Upper lobe of left lung (tissue), 6 donors: ENCODE results near the gene MOCS2. TPM values are rescaled to one million over a fixed set of nuclear protein-coding genes. Genes with fewer than 3 reads are reported as not detected.

Source experiments
- ATAC-seq, 2 donors: fragments of 200-7000 bp; cut with Tn5 transposase; one replicate each; pipeline ENCODE4 v1.9.1; 2022; ENCODE audit warnings: mild to moderate bottlenecking in 2 of 2, moderate library complexity in 2 of 2; ENCODE audit not compliant: low FRiP score in 2 of 2
- DNase-seq, 2 donors: peaks; one replicate each; pipeline ENCODE4 v3.0.0-alpha.2; 2019 to 2020
- H3K27ac ChIP-seq, 4 donors: fragments of 200-600 bp; sonication (generic); one replicate each; pipeline ENCODE4 v1.5.1; 2016 to 2019
- H3K27me3 ChIP-seq, 4 donors: fragments of 200-600 bp; sonication (generic); one replicate each; pipeline ENCODE4 v1.5.1; 2017 to 2019
- H3K36me3 ChIP-seq, 4 donors: fragments of 200-600 bp; sonication (generic); one replicate each; pipeline ENCODE4 v1.5.1; 2016 to 2019
- H3K4me1 ChIP-seq, 4 donors: fragments of 200-600 bp; sonication (generic); one replicate each; pipeline ENCODE4 v1.5.1; 2018 to 2019
- H3K4me3 ChIP-seq, 4 donors: fragments of 200-600 bp; sonication (generic); one replicate each; pipeline ENCODE4 v1.5.1; 2017 to 2019; ENCODE audit warnings: mild to moderate bottlenecking in 2 of 4, moderate library complexity in 1 of 4
- H3K9me3 ChIP-seq, 4 donors: fragments of 200-600 bp; sonication (generic); one replicate each; pipeline ENCODE4 v1.5.1; 2018 to 2019
- EP300 ChIP-seq, 4 donors: sonication (generic); formaldehyde crosslinking; IDR thresholded peaks; one replicate each; pipeline ENCODE4 v1.5.1; 2017; ENCODE audit warnings: antibody characterized with exemption in 4 of 4, control low read depth in 2 of 4
- POLR2A ChIP-seq, 4 donors: fragments of 450-650 bp; IDR thresholded peaks; one replicate each; pipeline ENCODE4 v1.5.1; 2016 to 2017; ENCODE audit warnings: antibody characterized with exemption in 4 of 4, mild to moderate bottlenecking in 2 of 4
- POLR2AphosphoS5 ChIP-seq, 2 donors: sonication (generic); formaldehyde crosslinking; IDR thresholded peaks; one replicate each; pipeline ENCODE4 v1.5.1; 2017; ENCODE audit warnings: antibody characterized with exemption in 2 of 2
- WGBS, 2 donors: methylation state at CpG; one replicate each; pipeline ENCODE4 v1.1.5; 2017 to 2018; 5-methylcytosine and 5-hydroxymethylcytosine counted together
- total RNA-seq, 6 donors: library from RNA; depleted of rRNA in 4 of 6; stranded (reverse); fragments of >200 nt in 4 of 6; gene quantifications; one replicate each; pipeline versions ENCODE4 v1.1.0 to v1.2.1, GENCODE V29; 2016 to 2021
- TF ChIP-seq, protein P1 (sequence below), 6 experiments: fragments of 450-650 bp in 4 of 6; fragments of 200-600 bp in 2 of 6; sonication (generic) in 2 of 6; IDR thresholded peaks; one replicate each; pipeline ENCODE4 v1.5.1; 2016 to 2019; ENCODE audit warnings: antibody characterized with exemption in 6 of 6
- donor health status: DM: no; HTN: no; CAD: no; lungs with moderate emphysema.
- donor health status: DM: no; HTN: yes; CAD: no; lungs with severe emphysema.

Gene MOCS2
- total RNA-seq, 6 donors from 2014 or later, result 21.5 to 65.7 (median 27.0) TPM

DNA sequence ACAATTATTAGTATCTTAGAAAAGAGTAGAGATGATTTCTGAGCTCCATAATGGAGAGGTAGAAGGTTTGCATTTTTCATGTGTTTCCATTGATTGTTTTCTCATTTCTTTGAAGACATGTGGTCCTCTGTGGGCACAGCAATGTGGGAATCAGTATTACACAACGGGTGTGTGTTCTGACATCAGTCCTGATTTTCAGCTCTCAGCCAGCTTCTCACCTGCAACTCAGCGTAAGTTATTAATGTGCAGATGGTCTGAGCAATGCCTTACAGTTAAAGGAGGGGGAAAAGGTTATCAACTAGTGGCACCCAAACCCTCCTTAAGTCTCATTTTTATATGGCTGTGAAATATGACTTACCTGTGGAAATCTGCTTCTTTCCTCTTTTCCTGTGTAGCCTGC lies 61.3 kb downstream of the MOCS2 start:
- Histone ChIP-seq H3K9me3 (no peaks in the 10 kb centered on the region), H3K27ac (no peak overlapping the region), H3K4me3 (no peak overlapping the region), H3K27me3 (no peaks in the 10 kb centered on the region), H3K36me3 (peaks cover 0 to 8% (median 0%) of the 10 kb centered on the region in 4 donors), H3K4me1 (peaks cover 0 to 9% (median 4%) of the 10 kb centered on the region in 4 donors)
- no peak for TF ChIP-seq POLR2A (IDR thresholded peaks at IDR 0.05)
- no peak for TF ChIP-seq EP300 (IDR thresholded peaks at IDR 0.05)
- TF ChIP-seq, protein P1, sequence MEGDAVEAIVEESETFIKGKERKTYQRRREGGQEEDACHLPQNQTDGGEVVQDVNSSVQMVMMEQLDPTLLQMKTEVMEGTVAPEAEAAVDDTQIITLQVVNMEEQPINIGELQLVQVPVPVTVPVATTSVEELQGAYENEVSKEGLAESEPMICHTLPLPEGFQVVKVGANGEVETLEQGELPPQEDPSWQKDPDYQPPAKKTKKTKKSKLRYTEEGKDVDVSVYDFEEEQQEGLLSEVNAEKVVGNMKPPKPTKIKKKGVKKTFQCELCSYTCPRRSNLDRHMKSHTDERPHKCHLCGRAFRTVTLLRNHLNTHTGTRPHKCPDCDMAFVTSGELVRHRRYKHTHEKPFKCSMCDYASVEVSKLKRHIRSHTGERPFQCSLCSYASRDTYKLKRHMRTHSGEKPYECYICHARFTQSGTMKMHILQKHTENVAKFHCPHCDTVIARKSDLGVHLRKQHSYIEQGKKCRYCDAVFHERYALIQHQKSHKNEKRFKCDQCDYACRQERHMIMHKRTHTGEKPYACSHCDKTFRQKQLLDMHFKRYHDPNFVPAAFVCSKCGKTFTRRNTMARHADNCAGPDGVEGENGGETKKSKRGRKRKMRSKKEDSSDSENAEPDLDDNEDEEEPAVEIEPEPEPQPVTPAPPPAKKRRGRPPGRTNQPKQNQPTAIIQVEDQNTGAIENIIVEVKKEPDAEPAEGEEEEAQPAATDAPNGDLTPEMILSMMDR (IDR thresholded peaks at IDR 0.05), result no peak
- TF ChIP-seq POLR2AphosphoS5 (IDR thresholded peaks at IDR 0.05), result no peak
- 95 to 96% methylated on average over 2 of the region's 2 CpGs for WGBS, 2 donors
- DNase-seq (no peak), ATAC-seq (no peak)

Other genes with a start within 250 kb of the MOCS2 start
- 10 to 100 TPM in 4 of 6 donors, 1 to 10 TPM in 2; 4.2 to 45.8 (median 13.7) TPM for gene ITGA2, start 120.4 kb downstream of the MOCS2 start, total RNA-seq